Esophagus squamous epithelium (tissue), 4 donors: ENCODE results near the gene COLQ.

Source experiments
- POLR2A ChIP-seq, 4 donors: fragments of 450-650 bp; IDR thresholded peaks; one replicate each; pipeline ENCODE4 v1.6.1; 2017; ENCODE audit warnings: antibody characterized with exemption in 4 of 4, mild to moderate bottlenecking in 4 of 4, moderate library complexity in 3 of 4
- TF ChIP-seq, protein P1 (sequence below), 6 experiments: fragments of 450-650 bp in 4 of 6; fragments of 200-600 bp in 2 of 6; sonication (generic) in 2 of 6; IDR thresholded peaks; one replicate each; pipeline ENCODE4 v1.5.1; 2016 to 2019; ENCODE audit warnings: antibody characterized with exemption in 6 of 6, mild to moderate bottlenecking in 4 of 6, moderate library complexity in 4 of 6

DNA sequence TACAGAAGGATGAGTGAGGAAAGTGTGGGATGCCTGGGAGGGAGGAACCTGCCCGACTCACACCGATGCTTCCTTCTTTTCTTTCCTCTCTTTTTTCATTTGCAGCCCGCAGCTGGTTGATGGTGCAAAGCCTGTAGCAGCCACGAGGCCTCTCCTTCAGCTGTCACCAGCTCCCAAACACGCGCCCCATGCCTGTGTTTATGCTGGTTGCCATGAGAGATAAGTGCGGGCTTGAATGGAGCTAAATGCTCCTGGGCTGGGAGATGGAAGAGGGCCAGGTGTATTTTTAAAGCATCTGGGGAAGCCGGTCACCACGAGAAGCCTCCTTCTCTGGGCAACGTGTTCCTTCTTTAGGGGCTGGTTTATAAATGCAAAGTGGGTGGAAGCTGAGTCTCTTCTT, 9.3 kb downstream of the COLQ start:
- TF ChIP-seq, protein P1, sequence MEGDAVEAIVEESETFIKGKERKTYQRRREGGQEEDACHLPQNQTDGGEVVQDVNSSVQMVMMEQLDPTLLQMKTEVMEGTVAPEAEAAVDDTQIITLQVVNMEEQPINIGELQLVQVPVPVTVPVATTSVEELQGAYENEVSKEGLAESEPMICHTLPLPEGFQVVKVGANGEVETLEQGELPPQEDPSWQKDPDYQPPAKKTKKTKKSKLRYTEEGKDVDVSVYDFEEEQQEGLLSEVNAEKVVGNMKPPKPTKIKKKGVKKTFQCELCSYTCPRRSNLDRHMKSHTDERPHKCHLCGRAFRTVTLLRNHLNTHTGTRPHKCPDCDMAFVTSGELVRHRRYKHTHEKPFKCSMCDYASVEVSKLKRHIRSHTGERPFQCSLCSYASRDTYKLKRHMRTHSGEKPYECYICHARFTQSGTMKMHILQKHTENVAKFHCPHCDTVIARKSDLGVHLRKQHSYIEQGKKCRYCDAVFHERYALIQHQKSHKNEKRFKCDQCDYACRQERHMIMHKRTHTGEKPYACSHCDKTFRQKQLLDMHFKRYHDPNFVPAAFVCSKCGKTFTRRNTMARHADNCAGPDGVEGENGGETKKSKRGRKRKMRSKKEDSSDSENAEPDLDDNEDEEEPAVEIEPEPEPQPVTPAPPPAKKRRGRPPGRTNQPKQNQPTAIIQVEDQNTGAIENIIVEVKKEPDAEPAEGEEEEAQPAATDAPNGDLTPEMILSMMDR (IDR thresholded peaks at IDR 0.05) = no peak
- TF ChIP-seq POLR2A (IDR thresholded peaks at IDR 0.05) = no peak
